Heart right ventricle (tissue), 16 donors: ENCODE measurements around the gene SALL1. TPM values are rescaled to one million over a fixed set of nuclear protein-coding genes. Genes with fewer than 3 reads are reported as not detected.

Experiments
- ATAC-seq, 8 donors: fragments of 200-7000 bp; cut with Tn5 transposase; one replicate each; pipeline ENCODE4 v1.9.1; 2020; ENCODE audit warnings: mild to moderate bottlenecking in 8 of 8, moderate library complexity in 8 of 8, moderate number of reproducible peaks in 1 of 8
- DNase-seq, 2 donors: peaks; one replicate each; pipeline ENCODE4 v3.0.0-alpha.2; 2020
- H3K27ac ChIP-seq, 10 donors: fragments of 200-600 bp; sonication (generic) in 2 of 10; one replicate each; pipeline versions ENCODE4 v1.5.0 to v1.8.0; 2020 to 2022; ENCODE audit warnings: mild to moderate bottlenecking in 3 of 10
- H3K27me3 ChIP-seq, 7 donors: fragments of 200-600 bp; one replicate each; pipeline ENCODE4 v1.8.0; 2021 to 2022; ENCODE audit warnings: mild to moderate bottlenecking in 2 of 7
- H3K36me3 ChIP-seq, 9 donors: fragments of 200-600 bp; sonication (generic) in 1 of 9; one replicate each; pipeline versions ENCODE4 v1.5.0 to v1.8.0; 2020 to 2022; ENCODE audit warnings: mild to moderate bottlenecking in 2 of 9
- H3K4me1 ChIP-seq, 9 donors: fragments of 200-600 bp; sonication (generic) in 1 of 9; one replicate each; pipeline versions ENCODE4 v1.5.0 to v1.8.0; 2020 to 2022; ENCODE audit warnings: mild to moderate bottlenecking in 4 of 9
- H3K4me3 ChIP-seq, 10 donors: fragments of 200-600 bp; sonication (generic) in 2 of 10; one replicate each; pipeline versions ENCODE4 v1.5.0 to v1.8.0; 2020 to 2022; ENCODE audit warnings: mild to moderate bottlenecking in 7 of 10, moderate library complexity in 2 of 10
- H3K9me3 ChIP-seq, 11 donors: fragments of 200-600 bp in 10 of 11; sonication (generic) in 2 of 11; one replicate each; pipeline versions ENCODE4 v1.5.0 to v1.8.0; 2013 to 2022; ENCODE audit warnings: mild to moderate bottlenecking in 2 of 11, control low read depth in 1 of 11, moderate library complexity in 1 of 11
- CTCF ChIP-seq, 9 donors: fragments of 200-600 bp; sonication (generic) in 2 of 9; IDR thresholded peaks; one replicate each; pipeline versions ENCODE4 v1.5.0 to v1.8.0; 2021 to 2022; ENCODE audit warnings: antibody characterized with exemption in 9 of 9, mild to moderate bottlenecking in 5 of 9, moderate library complexity in 1 of 9
- WGBS, 2 donors: extraction: QIAGEN DNeasy Blood & Tissue Kit; methylation state at CpG; one replicate each; pipeline ENCODE4 v1.1.7; 2013; ENCODE audit warnings: inconsistent platforms in 1 of 2; 5-methylcytosine and 5-hydroxymethylcytosine counted together
- intact Hi-C, 10 donors: fragments of 100-400 bp; cut with DNase I; formaldehyde crosslinking; loops; one replicate each; pipeline versions ENCODE4 v1.11.1 to v1.14.2; 2022
- polyA plus RNA-seq, 2 donors: library from polyadenylated mRNA; stranded (reverse); fragments of 200-250 nt; gene quantifications; one replicate each; pipeline ENCODE4 v1.2.3, GENCODE V29; 2013
- total RNA-seq, 10 donors: library from RNA; stranded (reverse); fragmentation: NEBNext Ultra II Directional in 3 of 10; extraction: Animal tissue kit (Norgen Biotek cat#: 25700) in 3 of 10; gene quantifications; one replicate each; pipeline versions ENCODE4 v1.2.1 to v1.2.4, GENCODE V29; 2021 to 2023
- donor health status: Arrhythmogenic right ventricular cardiomyopathy.
- donor health status: ischemic (EF 13 %, LVEDD 7.1; RV severe dilation, severe dysfunction).
- donor health status: healthy with polysubstance abuse.
- donor health status: DM: no; HTN: yes; CAD: no.
- donor health status: DM: no; HTN: no; CAD: no.
- donor health status: ischemic (EF 25% LVEDD 6.9; RV normal size, moderate dysfunction).
- donor health status: ischemic (EF 25% LVEDD 5.7; RV mildly dilated, moderate dysfunction).
- donor health status: healthy.
- donor health status: DM: yes; HTN: yes; CAD: no.
- donor health status: Ischemic cardiomyopathy.
- donor health status: ischemic (EF 35%, LVEDD 5.7; RV mildly dilated, moderate dysfunction).
- donor health status: nonischemic (EF 11% LVEDD 7.7; RV severe dilation, severe dysfunction).
- donor health status: DM: yes; HTN: yes; CAD: no.
- donor health status: PGD.
- donor health status: ischemic (EF 29% LVEDD 5.4; RV normal size, mild dysfunction).
- donor health status: nonischemic (EF 23%, LVEDD 6.1; RV moderate dilation, normal function).

The SALL1 gene
- total and polyA plus RNA-seq, 12 donors = 0.05 to 2.0 (median 0.32) TPM; not detected in 1

- Histone ChIP-seq H3K36me3 (no peaks in the 10 kb centered on the region), H3K4me3 (no peak overlapping the region), H3K4me1 (no peaks in the 10 kb centered on the region), H3K27ac (no peak overlapping the region), H3K27me3 (peaks cover 0 to 65% (median 52%) of the 10 kb centered on the region in 7 donors), H3K9me3 (no peaks in the 10 kb centered on the region)
- 90% methylated on average over 15 of the region's 15 CpGs for WGBS, 2 donors
- ATAC-seq (no peak), DNase-seq (no peak)
- TF ChIP-seq CTCF (IDR thresholded peaks at IDR 0.05) = no peak
- intact Hi-C loops = loop anchor here in 1 of 10 donors (10.0 kb wide), 1 partner anchor 615 kb away; no protein-coding TSS in a partner anchor
Observed at GRCh38 chr16:51140112-51140511, 11.0 kb downstream of the SALL1 start.

- no peak for DNase-seq
- no peak for TF ChIP-seq CTCF (IDR thresholded peaks at IDR 0.05)
- Histone ChIP-seq H3K36me3 (no peaks in the 10 kb centered on the region), H3K4me1 (no peaks in the 10 kb centered on the region), H3K27me3 (peaks cover 4 to 69% (median 54%) of the 10 kb centered on the region in 7 donors), H3K4me3 (no peak overlapping the region), H3K9me3 (no peaks in the 10 kb centered on the region), H3K27ac (no peak overlapping the region)
- WGBS, 2 donors = 89 to 90% methylated on average over 11 of the region's 11 CpGs
- intact Hi-C loops = no loop called here
- no peak for ATAC-seq
Observed at GRCh38 chr16:51139568-51139967, 11.5 kb downstream of the SALL1 start.

GRCh38 chr16:51138178-51138577 is 12.9 kb downstream of the SALL1 start:
- H3K9me3 ChIP-seq = no peaks in the 10 kb centered on the region
- H3K27ac ChIP-seq = no peak overlapping the region
- no peak for TF ChIP-seq CTCF (IDR thresholded peaks at IDR 0.05)
- intact Hi-C loops = no loop called here
- DNase-seq (no peak), ATAC-seq (no peak)
- peaks cover 0 to 7% (median 0%) of the 10 kb centered on the region in 9 donors for H3K4me1 ChIP-seq
- no peaks in the 10 kb centered on the region for H3K36me3 ChIP-seq
- peaks cover 11 to 73% (median 58%) of the 10 kb centered on the region in 7 donors for H3K27me3 ChIP-seq
- 87 to 91% methylated on average over 10 of the region's 10 CpGs for WGBS, 2 donors
- H3K4me3 ChIP-seq = no peak overlapping the region

- H3K27me3 ChIP-seq = peaks cover 11 to 74% (median 57%) of the 10 kb centered on the region in 7 donors
- 71 to 73% methylated on average over 18 of the region's 18 CpGs for WGBS, 2 donors
- no peak for TF ChIP-seq CTCF (IDR thresholded peaks at IDR 0.05)
- intact Hi-C loops = no loop called here
- no peak overlapping the region for H3K4me3 ChIP-seq
- peaks cover 0 to 7% (median 0%) of the 10 kb centered on the region in 9 donors for H3K4me1 ChIP-seq
- H3K9me3 ChIP-seq = no peaks in the 10 kb centered on the region
- ATAC-seq (peak in 2 of 8 donors; percentile 30 to 44), DNase-seq (no peak)
- no peak overlapping the region for H3K27ac ChIP-seq
- H3K36me3 ChIP-seq = no peaks in the 10 kb centered on the region
Observed at GRCh38 chr16:51137097-51137496, 14.0 kb downstream of the SALL1 start.
